Stomach (tissue), 4 donors: ENCODE measurements around the gene TBC1D4.

Experiments
- POLR2A ChIP-seq, 4 donors: fragments of 450-650 bp; IDR thresholded peaks; one replicate each; pipeline ENCODE4 v1.6.1; 2016; ENCODE audit warnings: antibody characterized with exemption in 4 of 4, control low read depth in 2 of 4, mild to moderate bottlenecking in 1 of 4, moderate library complexity in 1 of 4
- POLR2AphosphoS5 ChIP-seq, 3 donors: sonication (generic); formaldehyde crosslinking; IDR thresholded peaks; one replicate each; pipeline ENCODE4 v1.6.1; 2016; ENCODE audit warnings: antibody characterized with exemption in 3 of 3
- TF ChIP-seq, protein P1 (sequence below), 7 experiments: fragments of 450-650 bp in 4 of 7; fragments of 200-600 bp in 3 of 7; sonication (generic) in 3 of 7; IDR thresholded peaks; one replicate each; pipeline ENCODE4 v1.5.1; 2016 to 2019; ENCODE audit warnings: antibody characterized with exemption in 7 of 7, control low read depth in 2 of 7, mild to moderate bottlenecking in 1 of 7

GRCh38 chr13:75330770-75331169 is 151.2 kb downstream of the TBC1D4 start:
- TF ChIP-seq, protein P1, sequence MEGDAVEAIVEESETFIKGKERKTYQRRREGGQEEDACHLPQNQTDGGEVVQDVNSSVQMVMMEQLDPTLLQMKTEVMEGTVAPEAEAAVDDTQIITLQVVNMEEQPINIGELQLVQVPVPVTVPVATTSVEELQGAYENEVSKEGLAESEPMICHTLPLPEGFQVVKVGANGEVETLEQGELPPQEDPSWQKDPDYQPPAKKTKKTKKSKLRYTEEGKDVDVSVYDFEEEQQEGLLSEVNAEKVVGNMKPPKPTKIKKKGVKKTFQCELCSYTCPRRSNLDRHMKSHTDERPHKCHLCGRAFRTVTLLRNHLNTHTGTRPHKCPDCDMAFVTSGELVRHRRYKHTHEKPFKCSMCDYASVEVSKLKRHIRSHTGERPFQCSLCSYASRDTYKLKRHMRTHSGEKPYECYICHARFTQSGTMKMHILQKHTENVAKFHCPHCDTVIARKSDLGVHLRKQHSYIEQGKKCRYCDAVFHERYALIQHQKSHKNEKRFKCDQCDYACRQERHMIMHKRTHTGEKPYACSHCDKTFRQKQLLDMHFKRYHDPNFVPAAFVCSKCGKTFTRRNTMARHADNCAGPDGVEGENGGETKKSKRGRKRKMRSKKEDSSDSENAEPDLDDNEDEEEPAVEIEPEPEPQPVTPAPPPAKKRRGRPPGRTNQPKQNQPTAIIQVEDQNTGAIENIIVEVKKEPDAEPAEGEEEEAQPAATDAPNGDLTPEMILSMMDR (IDR thresholded peaks at IDR 0.05): no peak
- TF ChIP-seq POLR2AphosphoS5 (IDR thresholded peaks at IDR 0.05) (no peak), POLR2A (IDR thresholded peaks at IDR 0.05) (no peak)
